ENCODE results near the gene FASTK. TPM values are rescaled to one million over a fixed set of nuclear protein-coding genes. Genes with fewer than 3 reads are reported as not detected.

The FASTK gene
- total RNA-seq, 4 donors from 2014 or later, result 69.9 to 139 (median 79.7) TPM

DNA sequence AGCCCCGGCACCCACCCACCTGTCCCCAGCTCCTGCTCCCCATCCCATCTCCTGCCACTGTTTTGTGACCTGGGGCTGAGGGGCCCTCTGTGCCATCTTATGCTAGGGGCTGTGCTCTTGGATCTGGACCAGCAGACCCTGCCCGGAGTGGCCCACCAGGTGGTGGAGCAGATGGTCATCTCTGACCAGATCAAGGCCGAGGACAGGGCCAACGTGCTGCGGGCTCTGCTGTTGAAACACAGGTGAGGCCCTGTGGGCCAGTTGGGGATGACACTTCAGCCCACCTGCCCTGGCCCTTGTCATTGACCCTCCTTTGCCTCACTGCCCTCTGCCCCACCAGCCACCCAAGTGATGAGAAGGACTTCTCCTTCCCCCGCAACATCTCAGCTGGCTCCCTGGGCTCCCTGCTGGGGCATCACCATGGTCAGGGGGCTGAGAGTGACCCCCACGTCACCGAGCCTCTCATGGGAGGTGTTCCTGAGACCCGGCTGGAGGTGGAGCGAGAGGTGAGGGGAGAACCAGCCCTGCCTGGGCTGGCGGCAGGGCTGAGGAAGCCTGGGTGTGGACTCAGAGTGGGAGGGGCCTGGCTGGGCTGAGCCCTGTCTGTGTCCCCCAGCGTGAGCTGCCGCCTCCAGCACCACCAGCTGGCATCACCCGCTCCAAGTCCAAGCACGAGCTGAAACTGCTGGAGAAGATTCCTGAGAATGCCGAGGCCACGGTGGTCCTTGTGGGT is 10.6 kb downstream of the FASTK start:
- H3K36me3 ChIP-seq, result peaks cover 2 to 100% (median 29%) of the 10 kb centered on the region in 3 donors
- 84 to 90% methylated on average over 16 to 17 of the region's 17 CpGs for WGBS, 2 donors
- DNase-seq (ENCODE audit: low spot score in 2 of 2), result no peak
- H3K9me3 ChIP-seq, result no peaks in the 10 kb centered on the region
- no peak overlapping the region for H3K27ac ChIP-seq
- no peaks in the 10 kb centered on the region for H3K27me3 ChIP-seq
- TF ChIP-seq, protein P1, sequence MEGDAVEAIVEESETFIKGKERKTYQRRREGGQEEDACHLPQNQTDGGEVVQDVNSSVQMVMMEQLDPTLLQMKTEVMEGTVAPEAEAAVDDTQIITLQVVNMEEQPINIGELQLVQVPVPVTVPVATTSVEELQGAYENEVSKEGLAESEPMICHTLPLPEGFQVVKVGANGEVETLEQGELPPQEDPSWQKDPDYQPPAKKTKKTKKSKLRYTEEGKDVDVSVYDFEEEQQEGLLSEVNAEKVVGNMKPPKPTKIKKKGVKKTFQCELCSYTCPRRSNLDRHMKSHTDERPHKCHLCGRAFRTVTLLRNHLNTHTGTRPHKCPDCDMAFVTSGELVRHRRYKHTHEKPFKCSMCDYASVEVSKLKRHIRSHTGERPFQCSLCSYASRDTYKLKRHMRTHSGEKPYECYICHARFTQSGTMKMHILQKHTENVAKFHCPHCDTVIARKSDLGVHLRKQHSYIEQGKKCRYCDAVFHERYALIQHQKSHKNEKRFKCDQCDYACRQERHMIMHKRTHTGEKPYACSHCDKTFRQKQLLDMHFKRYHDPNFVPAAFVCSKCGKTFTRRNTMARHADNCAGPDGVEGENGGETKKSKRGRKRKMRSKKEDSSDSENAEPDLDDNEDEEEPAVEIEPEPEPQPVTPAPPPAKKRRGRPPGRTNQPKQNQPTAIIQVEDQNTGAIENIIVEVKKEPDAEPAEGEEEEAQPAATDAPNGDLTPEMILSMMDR (IDR thresholded peaks at IDR 0.05), result no peak
- no peak for TF ChIP-seq POLR2A (IDR thresholded peaks at IDR 0.05)
- no peak for TF ChIP-seq EP300 (IDR thresholded peaks at IDR 0.05)
- no peaks in the 10 kb centered on the region for H3K4me1 ChIP-seq
- no peak overlapping the region for H3K4me3 ChIP-seq

DNA sequence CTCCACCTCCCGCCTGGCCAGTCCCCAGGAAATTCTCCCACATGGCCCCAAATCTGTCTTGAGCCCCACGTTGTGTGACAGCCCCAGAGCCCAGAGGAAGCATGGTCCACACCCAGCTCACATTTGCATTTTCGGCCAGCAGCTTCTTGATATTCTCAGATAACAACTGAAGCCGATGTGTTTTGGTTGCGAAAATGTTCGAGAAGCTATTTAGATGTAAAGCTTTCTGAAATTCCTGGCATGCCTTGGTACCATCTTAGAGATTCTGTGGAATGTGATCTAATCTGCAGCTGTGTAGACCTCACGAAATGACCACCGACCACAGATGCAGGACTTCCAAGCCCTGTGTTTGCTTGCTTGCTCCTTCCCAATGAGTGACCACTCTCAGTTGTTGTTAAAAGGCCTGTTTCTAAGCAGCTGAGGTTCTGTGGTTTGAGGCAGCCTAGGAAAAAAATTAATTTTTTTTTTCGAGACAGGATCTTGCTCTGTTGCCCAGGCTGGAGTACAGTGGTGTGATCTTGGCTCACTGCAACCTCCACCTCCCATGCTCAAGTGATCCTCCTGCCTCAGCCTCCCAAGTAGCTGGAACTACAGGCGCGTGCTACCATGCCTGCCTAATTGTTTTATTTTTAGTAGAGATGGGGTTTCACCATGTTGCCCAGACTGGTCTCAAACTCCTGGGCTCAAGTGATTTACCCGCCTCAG is 12.4 kb downstream of the FASTK start:
- no peak for DNase-seq (ENCODE audit: low spot score in 2 of 2)
- WGBS, 2 donors, result 83 to 84% methylated on average over 12 of the region's 12 CpGs
- H3K36me3 ChIP-seq, result peaks cover 6 to 95% (median 31%) of the 10 kb centered on the region in 3 donors
- H3K27ac ChIP-seq, result no peak overlapping the region
- no peaks in the 10 kb centered on the region for H3K27me3 ChIP-seq
- TF ChIP-seq EP300 (IDR thresholded peaks at IDR 0.05), result no peak
- TF ChIP-seq, protein P1 (IDR thresholded peaks at IDR 0.05), result no peak
- no peak for TF ChIP-seq POLR2A (IDR thresholded peaks at IDR 0.05)
- no peak overlapping the region for H3K4me3 ChIP-seq
- no peaks in the 10 kb centered on the region for H3K9me3 ChIP-seq
- H3K4me1 ChIP-seq, result peaks cover 0 to 6% (median 0%) of the 10 kb centered on the region in 4 donors

DNA sequence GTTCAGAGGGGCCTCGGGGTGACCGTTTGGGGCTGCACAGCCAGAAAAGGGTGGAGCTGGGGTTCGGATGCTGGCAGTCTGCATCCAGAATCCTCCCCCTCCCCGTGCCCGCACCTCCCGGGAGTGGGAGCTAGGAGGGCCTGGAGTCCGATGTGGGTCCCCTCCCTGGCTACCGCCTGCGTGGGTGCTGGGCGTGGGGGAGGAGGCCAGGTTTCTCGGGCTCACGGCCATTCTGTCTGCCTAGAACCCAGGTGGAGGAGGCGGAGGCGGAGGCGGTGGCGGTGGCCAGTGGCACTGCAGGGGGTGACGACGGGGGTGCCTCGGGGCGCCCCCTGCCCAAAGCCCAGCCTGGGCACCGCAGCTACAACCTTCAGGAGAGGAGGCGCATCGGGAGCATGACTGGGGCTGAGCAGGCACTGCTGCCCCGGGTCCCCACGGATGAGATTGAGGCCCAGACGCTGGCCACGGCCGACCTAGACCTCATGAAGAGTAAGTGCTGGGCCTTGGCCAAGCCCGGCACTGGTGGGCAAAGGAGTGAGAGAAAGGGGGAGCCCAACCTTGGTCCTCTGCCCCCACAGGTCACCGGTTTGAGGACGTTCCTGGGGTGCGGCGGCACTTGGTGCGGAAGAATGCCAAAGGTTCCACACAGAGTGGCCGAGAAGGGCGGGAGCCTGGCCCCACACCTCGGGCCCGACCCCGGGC is 14.2 kb downstream of the FASTK start:
- H3K4me3 ChIP-seq, result no peak overlapping the region
- peaks cover 6 to 77% (median 28%) of the 10 kb centered on the region in 3 donors for H3K36me3 ChIP-seq
- H3K27ac ChIP-seq, result no peak overlapping the region
- TF ChIP-seq EP300 (IDR thresholded peaks at IDR 0.05), result no peak
- no peak for TF ChIP-seq POLR2A (IDR thresholded peaks at IDR 0.05)
- TF ChIP-seq, protein P1 (IDR thresholded peaks at IDR 0.05), result no peak
- DNase-seq (ENCODE audit: low spot score in 2 of 2), result no peak
- no peaks in the 10 kb centered on the region for H3K27me3 ChIP-seq
- 89 to 94% methylated on average over 39 of the region's 39 CpGs for WGBS, 2 donors
- H3K4me1 ChIP-seq, result peaks cover 0 to 24% (median 14%) of the 10 kb centered on the region in 4 donors
- no peaks in the 10 kb centered on the region for H3K9me3 ChIP-seq

DNA sequence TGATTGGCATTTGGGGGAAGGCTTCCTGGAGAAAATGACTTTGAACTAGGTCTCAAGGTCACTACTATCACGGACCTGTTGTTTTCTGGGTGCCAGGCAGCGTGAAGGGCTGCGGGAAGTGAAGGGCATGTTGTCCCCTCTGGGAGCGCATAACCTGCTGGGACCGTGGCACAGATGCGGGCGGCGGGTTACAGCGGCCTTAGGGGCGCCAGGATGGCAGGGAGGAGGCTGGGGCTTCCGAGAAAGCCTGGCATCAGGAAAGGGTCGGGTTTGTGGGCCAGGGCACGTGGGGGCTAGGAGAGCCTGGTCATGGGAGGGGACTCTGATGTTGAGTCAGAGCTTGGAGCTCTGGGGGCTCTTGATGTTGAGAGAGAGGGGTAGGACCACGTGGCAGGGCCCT is 15.1 kb downstream of the FASTK start:
- no peak for DNase-seq (ENCODE audit: low spot score in 2 of 2)
- no peaks in the 10 kb centered on the region for H3K9me3 ChIP-seq
- H3K27ac ChIP-seq, result no peak overlapping the region
- peaks cover 6 to 68% (median 19%) of the 10 kb centered on the region in 3 donors for H3K36me3 ChIP-seq
- H3K27me3 ChIP-seq, result no peaks in the 10 kb centered on the region
- TF ChIP-seq, protein P1 (IDR thresholded peaks at IDR 0.05), result no peak
- no peak for TF ChIP-seq POLR2A (IDR thresholded peaks at IDR 0.05)
- TF ChIP-seq EP300 (IDR thresholded peaks at IDR 0.05), result no peak
- no peak overlapping the region for H3K4me3 ChIP-seq
- peaks cover 0 to 33% (median 23%) of the 10 kb centered on the region in 4 donors for H3K4me1 ChIP-seq
- whole genome bisulfite sequencing, 2 donors, result 87 to 95% methylated on average over 14 of the region's 14 CpGs
